ENCODE data around the gene CCR7.

GRCh38 chr17:40520991-40521453 is 44.2 kb downstream of the CCR7 start:
- TF ChIP-seq EZH2 (IDR thresholded peaks at IDR 0.05; ENCODE audit: low read depth, low read length, severe bottlenecking), result no peak
- no peak for TF ChIP-seq SIN3A (conservative IDR thresholded peaks at IDR 0.05 in 1 of 2, IDR thresholded peaks at IDR 0.05 in 1 of 2; ENCODE audit: low read depth in 1 of 2, low read length in 2 of 2)
- TF ChIP-seq PHF8 (conservative IDR thresholded peaks at IDR 0.05; ENCODE audit: low read depth, low read length), result no peak
- TF ChIP-seq POLR2A (IDR thresholded peaks at IDR 0.05; ENCODE audit: control extremely low read depth in 1 of 2, low read depth in 2 of 2, low read length in 2 of 2), result no peak
- no peak for TF ChIP-seq CTCF (IDR thresholded peaks at IDR 0.05; ENCODE audit: control extremely low read depth in 1 of 3, insufficient read depth in 1 of 3, low read depth in 1 of 3, low read length in 3 of 3)
- no peak for TF ChIP-seq EP300 (IDR thresholded peaks at IDR 0.05; ENCODE audit: borderline replicate concordance in 1 of 2, low read depth in 2 of 2, low read length in 2 of 2)
- TF ChIP-seq EGR1 (IDR thresholded peaks at IDR 0.05; ENCODE audit: borderline replicate concordance, low read depth, low read length), result no peak
- no peak for TF ChIP-seq ZNF274 (IDR thresholded peaks at IDR 0.05; ENCODE audit: borderline replicate concordance, extremely low read depth, low read length)
